Measurements from ENCODE around the gene RGSL1. TPM values are rescaled to one million over a fixed set of nuclear protein-coding genes. Genes with fewer than 3 reads are reported as not detected.

The RGSL1 gene
- not detected for polyA plus RNA-seq

GRCh38 chr1:182450087-182450486 lies at the start of gene RGSL1:
RGSL1 (plus strand) TSS chr1:182450146; CDS start chr1:182450166, 20 bp downstream.
- no peaks in the 10 kb centered on the region for H3K36me3 Mint-ChIP-seq
- no peak within 1 kb of the TSS for H3K27ac Mint-ChIP-seq
- no peak for DNase-seq
- no peak within 1 kb of the TSS for H3K4me3 Mint-ChIP-seq
- H3K27me3 Mint-ChIP-seq (ENCODE audit: low read depth in 3 of 3): peaks cover 4 to 5% (median 4%) of the 10 kb centered on the region in 3 donors
- H3K4me1 Mint-ChIP-seq: no peaks in the 10 kb centered on the region
- peaks cover 0 to 1% (median 0%) of the 10 kb centered on the region in 6 donors for H3K9me3 Mint-ChIP-seq

GRCh38 chr1:182400567-182400966 lies 49.4 kb upstream of the RGSL1 start, which contains the start of gene TEDDM1:
TEDDM1 (minus strand) TSS chr1:182400667; CDS start chr1:182400485, 182 bp downstream.
- Mint-ChIP-seq H3K36me3 (no peaks in the 10 kb centered on the region), H3K4me3 (no peak within 1 kb of the TSS), H3K9me3 (no peaks in the 10 kb centered on the region), H3K27ac (no peak within 1 kb of the TSS), H3K4me1 (peaks cover 2 to 8% of the 10 kb centered on the region in 2 donors), H3K27me3 (ENCODE audit: low read depth in 3 of 3) (peaks cover 3 to 17% (median 5%) of the 10 kb centered on the region in 3 donors)
- no peak for DNase-seq

GRCh38 chr1:182404781-182405180 lies 45.2 kb upstream of the RGSL1 start:
- peaks cover 8 to 20% (median 11%) of the 10 kb centered on the region in 3 donors for H3K27me3 Mint-ChIP-seq (ENCODE audit: low read depth in 3 of 3)
- no peaks in the 10 kb centered on the region for H3K36me3 Mint-ChIP-seq
- H3K27ac Mint-ChIP-seq: no peak overlapping the region
- no peaks in the 10 kb centered on the region for H3K4me1 Mint-ChIP-seq
- no peak overlapping the region for H3K4me3 Mint-ChIP-seq
- no peaks in the 10 kb centered on the region for H3K9me3 Mint-ChIP-seq
- DNase-seq: no peak

GRCh38 chr1:182405578-182405977 lies 44.4 kb upstream of the RGSL1 start:
- H3K36me3 Mint-ChIP-seq: no peaks in the 10 kb centered on the region
- DNase-seq: no peak
- H3K27me3 Mint-ChIP-seq (ENCODE audit: low read depth in 3 of 3): peaks cover 8 to 20% (median 11%) of the 10 kb centered on the region in 3 donors
- H3K4me1 Mint-ChIP-seq: no peaks in the 10 kb centered on the region
- no peak overlapping the region for H3K27ac Mint-ChIP-seq
- no peaks in the 10 kb centered on the region for H3K9me3 Mint-ChIP-seq
- H3K4me3 Mint-ChIP-seq: no peak overlapping the region

GRCh38 chr1:182406012-182406411 lies 43.9 kb upstream of the RGSL1 start:
- Mint-ChIP-seq H3K27me3 (ENCODE audit: low read depth in 3 of 3) (peaks cover 8 to 20% (median 13%) of the 10 kb centered on the region in 3 donors), H3K36me3 (no peaks in the 10 kb centered on the region)

GRCh38 chr1:182407724-182408123 lies 42.2 kb upstream of the RGSL1 start:
- peaks cover 8 to 20% (median 13%) of the 10 kb centered on the region in 3 donors for H3K27me3 Mint-ChIP-seq (ENCODE audit: low read depth in 3 of 3)
- H3K4me3 Mint-ChIP-seq: no peak overlapping the region
- H3K9me3 Mint-ChIP-seq: no peaks in the 10 kb centered on the region
- H3K27ac Mint-ChIP-seq: no peak overlapping the region
- no peaks in the 10 kb centered on the region for H3K36me3 Mint-ChIP-seq
- DNase-seq: no peak
- no peaks in the 10 kb centered on the region for H3K4me1 Mint-ChIP-seq

More at GRCh38 chr1:182406012-182406411, 43.9 kb upstream of the RGSL1 start:
- Mint-ChIP-seq H3K4me1 (no peaks in the 10 kb centered on the region), H3K27ac (no peak overlapping the region), H3K9me3 (no peaks in the 10 kb centered on the region), H3K4me3 (no peak overlapping the region)
- no peak for DNase-seq

- H3K4me1 Mint-ChIP-seq: no peaks in the 10 kb centered on the region
- H3K36me3 Mint-ChIP-seq: no peaks in the 10 kb centered on the region
- no peak overlapping the region for H3K27ac Mint-ChIP-seq
- H3K27me3 Mint-ChIP-seq (ENCODE audit: low read depth in 3 of 3): peaks cover 8 to 19% (median 13%) of the 10 kb centered on the region in 3 donors
- H3K4me3 Mint-ChIP-seq: no peak overlapping the region
- H3K9me3 Mint-ChIP-seq: no peaks in the 10 kb centered on the region
- no peak for DNase-seq
These were observed 41.4 kb upstream of the RGSL1 start for GRCh38 chr1:182408435-182409075.

- H3K4me1 Mint-ChIP-seq: no peaks in the 10 kb centered on the region
- H3K27me3 Mint-ChIP-seq (ENCODE audit: low read depth in 3 of 3): peaks cover 8 to 16% (median 12%) of the 10 kb centered on the region in 3 donors
- H3K27ac Mint-ChIP-seq: no peak overlapping the region
- no peak for DNase-seq
- H3K4me3 Mint-ChIP-seq: no peak overlapping the region
- H3K9me3 Mint-ChIP-seq: peaks cover 0 to 3% (median 0%) of the 10 kb centered on the region in 6 donors
- no peaks in the 10 kb centered on the region for H3K36me3 Mint-ChIP-seq
These were observed 39.8 kb upstream of the RGSL1 start for GRCh38 chr1:182410138-182410537.

GRCh38 chr1:182410620-182411273 lies 39.2 kb upstream of the RGSL1 start:
- DNase-seq: no peak
- peaks cover 0 to 3% (median 0%) of the 10 kb centered on the region in 6 donors for H3K9me3 Mint-ChIP-seq
- H3K27me3 Mint-ChIP-seq (ENCODE audit: low read depth in 3 of 3): peaks cover 8 to 12% (median 10%) of the 10 kb centered on the region in 3 donors
- H3K4me3 Mint-ChIP-seq: no peak overlapping the region
- H3K27ac Mint-ChIP-seq: no peak overlapping the region
- H3K4me1 Mint-ChIP-seq: no peaks in the 10 kb centered on the region
- H3K36me3 Mint-ChIP-seq: no peaks in the 10 kb centered on the region

- H3K4me1 Mint-ChIP-seq: no peaks in the 10 kb centered on the region
- DNase-seq: no peak
- H3K27ac Mint-ChIP-seq: no peak overlapping the region
- no peak overlapping the region for H3K4me3 Mint-ChIP-seq
- H3K27me3 Mint-ChIP-seq (ENCODE audit: low read depth in 3 of 3): peaks cover 3 to 7% (median 5%) of the 10 kb centered on the region in 3 donors
- H3K9me3 Mint-ChIP-seq: peaks cover 0 to 3% (median 0%) of the 10 kb centered on the region in 6 donors
- H3K36me3 Mint-ChIP-seq: no peaks in the 10 kb centered on the region
These were observed 36.5 kb upstream of the RGSL1 start for GRCh38 chr1:182413486-182413885.

- Mint-ChIP-seq H3K27me3 (ENCODE audit: low read depth in 3 of 3) (peaks cover 3 to 11% (median 5%) of the 10 kb centered on the region in 3 donors), H3K36me3 (no peaks in the 10 kb centered on the region), H3K4me1 (no peaks in the 10 kb centered on the region), H3K9me3 (peaks cover 0 to 3% (median 0%) of the 10 kb centered on the region in 6 donors), H3K4me3 (no peak overlapping the region), H3K27ac (no peak overlapping the region)
- DNase-seq: no peak
These were observed 36.0 kb upstream of the RGSL1 start for GRCh38 chr1:182413969-182414368.

- Mint-ChIP-seq H3K4me1 (no peaks in the 10 kb centered on the region), H3K36me3 (no peaks in the 10 kb centered on the region), H3K27me3 (ENCODE audit: low read depth in 3 of 3) (peaks cover 3 to 10% (median 5%) of the 10 kb centered on the region in 3 donors), H3K9me3 (peaks cover 0 to 3% (median 0%) of the 10 kb centered on the region in 6 donors), H3K4me3 (no peak overlapping the region), H3K27ac (no peak overlapping the region)
- DNase-seq: no peak
These were observed 34.2 kb upstream of the RGSL1 start for GRCh38 chr1:182415789-182416188.

- peaks cover 7 to 13% of the 10 kb centered on the region in 2 donors for H3K4me1 Mint-ChIP-seq
- peak overlapping the region in 2 of 6 donors; percentile 51 to 83 for H3K27ac Mint-ChIP-seq
- peak overlapping the region in 1 of 5 donors; percentile 65 for H3K4me3 Mint-ChIP-seq
- H3K9me3 Mint-ChIP-seq: no peaks in the 10 kb centered on the region
- peak in 1 of 3 donors; percentile 18 for DNase-seq
- H3K27me3 Mint-ChIP-seq (ENCODE audit: low read depth in 3 of 3): peaks cover 0 to 4% (median 0%) of the 10 kb centered on the region in 3 donors
- H3K36me3 Mint-ChIP-seq: no peaks in the 10 kb centered on the region
These were observed 23.2 kb upstream of the RGSL1 start for GRCh38 chr1:182426442-182427430.

All from immature natural killer cell (primary cell).